Activated naive CD4-positive, alpha-beta T cell treated with anti-CD3 and anti-CD28 coated beads, Interleukin-2, amount 10 ng/mL, durations not matched to agents 7 days and 5 days (primary cell): ENCODE measurements around the gene ANKRD40.
"Not testable (repeated sequence)": the region's sequence is repeated elsewhere in the genome, so short reads cannot be mapped to it uniquely, and the experiment has no call there.

Experiments
- CTCF ChIA-PET: fragments of 350-600 bp; sonication (Branson Sonifier 250); formaldehyde crosslinking; loops from one replicate; lab custom pipeline; 2021; ENCODE audit warnings: antibody characterized with exemption; lab: Charles Lee
- DNase-seq: peaks from one replicate; pipeline ENCODE4 v3.0.0-alpha.2; 2020
- H3K27ac Mint-ChIP-seq: one replicate; pipeline ENCODE4 v1.8.0; 2021; ENCODE audit warnings: mild to moderate bottlenecking, moderate library complexity, mixed read lengths
- H3K27me3 Mint-ChIP-seq: one replicate; pipeline ENCODE4 v1.8.0; 2021; ENCODE audit warnings: mild to moderate bottlenecking, mixed read lengths
- H3K36me3 Mint-ChIP-seq: one replicate; pipeline ENCODE4 v1.8.0; 2021; ENCODE audit warnings: mixed read lengths
- H3K4me1 Mint-ChIP-seq: one replicate; pipeline ENCODE4 v1.8.0; 2021; ENCODE audit warnings: mixed read lengths
- H3K4me3 Mint-ChIP-seq: one replicate; pipeline ENCODE4 v1.8.0; 2021; ENCODE audit warnings: mild to moderate bottlenecking, moderate library complexity, mixed read lengths
- H3K9me3 Mint-ChIP-seq: one replicate; pipeline ENCODE4 v1.8.0; 2021; ENCODE audit warnings: mixed read lengths

The ANKRD40 gene

GRCh38 chr17:50686494-50687199, 21.1 kb downstream of the ANKRD40 start:
- H3K4me1 Mint-ChIP-seq, result no peaks in the 10 kb centered on the region
- peaks cover 39% of the 10 kb centered on the region for H3K27me3 Mint-ChIP-seq
- H3K4me3 Mint-ChIP-seq, result no peak overlapping the region
- CTCF ChIA-PET, result no interaction called here
- no peaks in the 10 kb centered on the region for H3K36me3 Mint-ChIP-seq
- no peaks in the 10 kb centered on the region for H3K9me3 Mint-ChIP-seq
- no peak overlapping the region for H3K27ac Mint-ChIP-seq
- DNase-seq, result no peak

- Mint-ChIP-seq H3K9me3 (no peaks in the 10 kb centered on the region), H3K27ac (no peak overlapping the region), H3K4me3 (no peak overlapping the region), H3K4me1 (peaks cover 5% of the 10 kb centered on the region), H3K27me3 (peaks cover 47% of the 10 kb centered on the region), H3K36me3 (no peaks in the 10 kb centered on the region)
- no peak for DNase-seq
- CTCF ChIA-PET, result interaction anchor here (1.1 kb wide), 1 partner anchor 207 kb away, joined by 3 read pairs; no protein-coding TSS in a partner anchor
Observed at GRCh38 chr17:50685691-50686493, 21.8 kb downstream of the ANKRD40 start.

GRCh38 chr17:50685334-50685665, 22.4 kb downstream of the ANKRD40 start:
- Mint-ChIP-seq H3K27me3 (peaks cover 53% of the 10 kb centered on the region), H3K27ac (no peak overlapping the region), H3K36me3 (no peaks in the 10 kb centered on the region), H3K4me1 (peaks cover 5% of the 10 kb centered on the region), H3K4me3 (no peak overlapping the region), H3K9me3 (no peaks in the 10 kb centered on the region)
- CTCF ChIA-PET, result interaction anchor here (1.1 to 2.1 kb wide), 3 partner anchors 55 to 206 kb away, joined by 3 to 8 read pairs (median 3); no protein-coding TSS in a partner anchor
- no peak for DNase-seq

- H3K4me3 Mint-ChIP-seq, result no peak overlapping the region
- peaks cover 58% of the 10 kb centered on the region for H3K27me3 Mint-ChIP-seq
- DNase-seq, result no peak
- H3K9me3 Mint-ChIP-seq, result no peaks in the 10 kb centered on the region
- no peaks in the 10 kb centered on the region for H3K36me3 Mint-ChIP-seq
- no peak overlapping the region for H3K27ac Mint-ChIP-seq
- peaks cover 5% of the 10 kb centered on the region for H3K4me1 Mint-ChIP-seq
- CTCF ChIA-PET, result interaction anchor here (1.0 to 2.1 kb wide), 4 partner anchors 9 to 205 kb away, joined by 3 to 8 read pairs (median 3); no protein-coding TSS in a partner anchor
Observed at GRCh38 chr17:50684612-50685333, 22.9 kb downstream of the ANKRD40 start.

- no peak overlapping the region for H3K27ac Mint-ChIP-seq
- H3K27me3 Mint-ChIP-seq, result peaks cover 63% of the 10 kb centered on the region
- peaks cover 5% of the 10 kb centered on the region for H3K4me1 Mint-ChIP-seq
- H3K9me3 Mint-ChIP-seq, result no peaks in the 10 kb centered on the region
- H3K4me3 Mint-ChIP-seq, result no peak overlapping the region
- H3K36me3 Mint-ChIP-seq, result no peaks in the 10 kb centered on the region
- no peak for DNase-seq
- CTCF ChIA-PET, result interaction anchor here (1.0 to 2.1 kb wide), 4 partner anchors 10 to 58 kb away, joined by 3 to 8 read pairs (median 4); no protein-coding TSS in a partner anchor
Observed at GRCh38 chr17:50684288-50684611, 23.5 kb downstream of the ANKRD40 start.

GRCh38 chr17:50683434-50684287, 24.1 kb downstream of the ANKRD40 start:
- peaks cover 5% of the 10 kb centered on the region for H3K4me1 Mint-ChIP-seq
- H3K4me3 Mint-ChIP-seq, result no peak overlapping the region
- no peaks in the 10 kb centered on the region for H3K36me3 Mint-ChIP-seq
- CTCF ChIA-PET, result interaction anchor here (0.7 to 2.1 kb wide), 4 partner anchors 12 to 58 kb away, joined by 3 to 8 read pairs (median 4); no protein-coding TSS in a partner anchor
- no peaks in the 10 kb centered on the region for H3K9me3 Mint-ChIP-seq
- no peak for DNase-seq
- peaks cover 69% of the 10 kb centered on the region for H3K27me3 Mint-ChIP-seq
- no peak overlapping the region for H3K27ac Mint-ChIP-seq

GRCh38 chr17:50682938-50683337, 24.8 kb downstream of the ANKRD40 start:
- Mint-ChIP-seq H3K27ac (no peak overlapping the region), H3K9me3 (no peaks in the 10 kb centered on the region), H3K27me3 (peaks cover 71% of the 10 kb centered on the region), H3K36me3 (no peaks in the 10 kb centered on the region), H3K4me3 (no peak overlapping the region), H3K4me1 (peaks cover 5% of the 10 kb centered on the region)
- CTCF ChIA-PET, result interaction anchor here (0.7 to 1.1 kb wide), 2 partner anchors 8 to 50 kb away, joined by 3 to 4 read pairs; no protein-coding TSS in a partner anchor
- no peak for DNase-seq

- Mint-ChIP-seq H3K27me3 (peaks cover 76% of the 10 kb centered on the region), H3K36me3 (no peaks in the 10 kb centered on the region), H3K27ac (no peak overlapping the region), H3K4me1 (peaks cover 5% of the 10 kb centered on the region), H3K4me3 (no peak overlapping the region), H3K9me3 (no peaks in the 10 kb centered on the region)
- CTCF ChIA-PET, result interaction anchor here (1.0 to 1.1 kb wide), 2 partner anchors 9 to 200 kb away, joined by 3 to 4 read pairs; no protein-coding TSS in a partner anchor
- no peak for DNase-seq
Observed at GRCh38 chr17:50682441-50682840, 25.3 kb downstream of the ANKRD40 start.

GRCh38 chr17:50681263-50682200, 26.2 kb downstream of the ANKRD40 start:
- DNase-seq, result peak; percentile 33
- Mint-ChIP-seq H3K4me1 (peaks cover 5% of the 10 kb centered on the region), H3K4me3 (no peak overlapping the region), H3K27ac (no peak overlapping the region), H3K27me3 (peaks cover 73% of the 10 kb centered on the region), H3K9me3 (no peaks in the 10 kb centered on the region), H3K36me3 (no peaks in the 10 kb centered on the region)
- CTCF ChIA-PET, result interaction anchor here (1.0 to 1.1 kb wide), 4 partner anchors 10 to 199 kb away, joined by 3 to 4 read pairs (median 3); no protein-coding TSS in a partner anchor

GRCh38 chr17:50680543-50681262, 27.0 kb downstream of the ANKRD40 start:
- CTCF ChIA-PET, result interaction anchor here (1.0 to 1.1 kb wide), 2 partner anchors 14 to 50 kb away, joined by 3 read pairs; no protein-coding TSS in a partner anchor
- H3K9me3 Mint-ChIP-seq, H3K4me3 Mint-ChIP-seq, DNase-seq, H3K4me1 Mint-ChIP-seq, H3K27ac Mint-ChIP-seq, H3K36me3 Mint-ChIP-seq: not testable (repeated sequence)
- H3K27me3 Mint-ChIP-seq, result peaks cover 74% of the 10 kb centered on the region

GRCh38 chr17:50680126-50680525, 27.6 kb downstream of the ANKRD40 start:
- no peak for DNase-seq
- Mint-ChIP-seq H3K27ac (no peak overlapping the region), H3K36me3 (no peaks in the 10 kb centered on the region), H3K4me3 (no peak overlapping the region), H3K27me3 (peaks cover 74% of the 10 kb centered on the region), H3K4me1 (peaks cover 5% of the 10 kb centered on the region), H3K9me3 (no peaks in the 10 kb centered on the region)
- CTCF ChIA-PET, result no interaction called here

- Mint-ChIP-seq H3K36me3 (no peaks in the 10 kb centered on the region), H3K27me3 (peaks cover 67% of the 10 kb centered on the region), H3K27ac (no peak overlapping the region), H3K4me1 (peaks cover 5% of the 10 kb centered on the region), H3K4me3 (no peak overlapping the region), H3K9me3 (no peaks in the 10 kb centered on the region)
- CTCF ChIA-PET, result interaction anchor here (0.6 to 1.2 kb wide), 2 partner anchors 104 to 381 kb away, joined by 3 read pairs; no protein-coding TSS in a partner anchor
- DNase-seq, result no peak
Observed at GRCh38 chr17:50679008-50679544, 28.6 kb downstream of the ANKRD40 start.
